ENCODE data around the gene RPL7L1. TPM values are rescaled to one million over a fixed set of nuclear protein-coding genes. Genes with fewer than 3 reads are reported as not detected.

Gene RPL7L1
- total and polyA plus RNA-seq, 2 of the 13 experiments (the other 11 are each of a cell fraction or from before 2014, with no cell fraction given): 51.6 to 179 TPM

DNA sequence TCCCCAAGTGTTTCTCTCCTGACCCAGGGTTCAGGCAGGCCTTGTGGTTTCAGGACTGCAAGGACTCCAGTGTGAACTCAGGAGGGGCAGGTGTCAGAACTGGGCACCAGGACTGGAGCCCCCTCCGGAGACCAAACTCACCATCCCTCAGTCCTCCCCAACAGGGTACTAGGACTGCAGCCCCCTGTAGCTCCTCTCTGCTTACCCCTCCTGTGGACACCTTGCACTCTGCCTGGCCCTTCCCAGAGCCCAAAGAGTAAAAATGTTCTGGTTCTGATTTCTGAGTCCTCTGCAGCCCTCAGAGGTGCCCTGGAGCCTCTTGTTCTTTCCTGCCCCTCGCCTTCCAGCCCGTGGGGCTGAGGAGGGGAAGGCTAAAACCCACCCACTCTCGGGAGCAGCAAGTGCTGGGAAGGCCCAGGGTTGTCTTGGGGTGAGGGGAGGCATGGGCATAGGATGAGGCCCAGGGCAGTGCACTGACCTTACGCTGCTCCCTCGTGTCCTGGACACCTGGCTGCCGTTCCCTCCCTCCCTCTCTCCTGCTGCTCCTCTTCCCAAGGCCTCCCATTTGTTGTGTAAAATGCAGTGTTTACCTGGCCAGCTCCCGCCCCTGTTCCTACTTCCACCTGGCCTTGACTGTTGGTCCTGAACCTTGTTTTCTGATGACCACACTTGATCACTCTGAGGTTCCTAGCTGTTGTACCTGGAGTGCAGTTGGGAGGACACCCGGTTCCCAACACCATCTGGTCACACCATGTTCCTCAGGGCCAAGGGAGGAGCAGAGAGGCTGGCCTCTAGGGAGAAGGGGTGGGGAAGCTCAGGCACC, 59.8 kb downstream of the RPL7L1 start (continued):
- TF ChIP-seq, protein P1, sequence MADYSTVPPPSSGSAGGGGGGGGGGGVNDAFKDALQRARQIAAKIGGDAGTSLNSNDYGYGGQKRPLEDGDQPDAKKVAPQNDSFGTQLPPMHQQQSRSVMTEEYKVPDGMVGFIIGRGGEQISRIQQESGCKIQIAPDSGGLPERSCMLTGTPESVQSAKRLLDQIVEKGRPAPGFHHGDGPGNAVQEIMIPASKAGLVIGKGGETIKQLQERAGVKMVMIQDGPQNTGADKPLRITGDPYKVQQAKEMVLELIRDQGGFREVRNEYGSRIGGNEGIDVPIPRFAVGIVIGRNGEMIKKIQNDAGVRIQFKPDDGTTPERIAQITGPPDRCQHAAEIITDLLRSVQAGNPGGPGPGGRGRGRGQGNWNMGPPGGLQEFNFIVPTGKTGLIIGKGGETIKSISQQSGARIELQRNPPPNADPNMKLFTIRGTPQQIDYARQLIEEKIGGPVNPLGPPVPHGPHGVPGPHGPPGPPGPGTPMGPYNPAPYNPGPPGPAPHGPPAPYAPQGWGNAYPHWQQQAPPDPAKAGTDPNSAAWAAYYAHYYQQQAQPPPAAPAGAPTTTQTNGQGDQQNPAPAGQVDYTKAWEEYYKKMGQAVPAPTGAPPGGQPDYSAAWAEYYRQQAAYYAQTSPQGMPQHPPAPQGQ (CRISPR knock-in tag; IDR thresholded peaks at IDR 0.05; ENCODE audit: borderline replicate concordance): no peak
- TF ChIP-seq, protein P2, sequence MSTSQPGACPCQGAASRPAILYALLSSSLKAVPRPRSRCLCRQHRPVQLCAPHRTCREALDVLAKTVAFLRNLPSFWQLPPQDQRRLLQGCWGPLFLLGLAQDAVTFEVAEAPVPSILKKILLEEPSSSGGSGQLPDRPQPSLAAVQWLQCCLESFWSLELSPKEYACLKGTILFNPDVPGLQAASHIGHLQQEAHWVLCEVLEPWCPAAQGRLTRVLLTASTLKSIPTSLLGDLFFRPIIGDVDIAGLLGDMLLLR (CRISPR knock-in tag; IDR thresholded peaks at IDR 0.05): no peak
- TF ChIP-seq, protein P3, sequence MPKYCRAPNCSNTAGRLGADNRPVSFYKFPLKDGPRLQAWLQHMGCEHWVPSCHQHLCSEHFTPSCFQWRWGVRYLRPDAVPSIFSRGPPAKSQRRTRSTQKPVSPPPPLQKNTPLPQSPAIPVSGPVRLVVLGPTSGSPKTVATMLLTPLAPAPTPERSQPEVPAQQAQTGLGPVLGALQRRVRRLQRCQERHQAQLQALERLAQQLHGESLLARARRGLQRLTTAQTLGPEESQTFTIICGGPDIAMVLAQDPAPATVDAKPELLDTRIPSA (CRISPR knock-in tag; IDR thresholded peaks at IDR 0.05; ENCODE audit: borderline replicate concordance): peak; percentile 45
- TF ChIP-seq TAF1 (CRISPR knock-in tag; IDR thresholded peaks at IDR 0.05) (peak; percentile 7; the same call in 1 of the 2 replicates), PRPF4 (IDR thresholded peaks at IDR 0.05; ENCODE audit: low read depth, low read length, poor library complexity, severe bottlenecking) (no peak), ZNF430 (CRISPR knock-in tag; IDR thresholded peaks at IDR 0.05) (peak; percentile 97), PAF1 (CRISPR knock-in tag; IDR thresholded peaks at IDR 0.05) (no peak), ZBTB7B (CRISPR knock-in tag; IDR thresholded peaks at IDR 0.05) (peak; percentile 77; the same call in 1 of the 2 replicates), NFYC (CRISPR knock-in tag; IDR thresholded peaks at IDR 0.05) (peak; percentile 61), ZNF746 (CRISPR knock-in tag; IDR thresholded peaks at IDR 0.05) (peak; percentile 96), ZFP36L2 (CRISPR knock-in tag; IDR thresholded peaks at IDR 0.05) (no peak), MBNL3 (CRISPR knock-in tag; conservative IDR thresholded peaks at IDR 0.05) (no peak), SRSF1 (optimal IDR thresholded peaks at IDR 0.05; ENCODE audit: low read depth, low read length) (no peak), ZNF652 (CRISPR knock-in tag; IDR thresholded peaks at IDR 0.05; ENCODE audit: borderline replicate concordance, low read depth) (peak; percentile 30; the same call in 1 of the 2 replicates), ZNF773 (CRISPR knock-in tag; IDR thresholded peaks at IDR 0.05; ENCODE audit: borderline replicate concordance) (no peak)
- TF ChIP-seq, protein P4, sequence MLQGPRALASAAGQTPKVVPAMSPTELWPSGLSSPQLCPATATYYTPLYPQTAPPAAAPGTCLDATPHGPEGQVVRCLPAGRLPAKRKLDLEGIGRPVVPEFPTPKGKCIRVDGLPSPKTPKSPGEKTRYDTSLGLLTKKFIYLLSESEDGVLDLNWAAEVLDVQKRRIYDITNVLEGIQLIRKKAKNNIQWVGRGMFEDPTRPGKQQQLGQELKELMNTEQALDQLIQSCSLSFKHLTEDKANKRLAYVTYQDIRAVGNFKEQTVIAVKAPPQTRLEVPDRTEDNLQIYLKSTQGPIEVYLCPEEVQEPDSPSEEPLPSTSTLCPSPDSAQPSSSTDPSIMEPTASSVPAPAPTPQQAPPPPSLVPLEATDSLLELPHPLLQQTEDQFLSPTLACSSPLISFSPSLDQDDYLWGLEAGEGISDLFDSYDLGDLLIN (CRISPR knock-in tag; IDR thresholded peaks at IDR 0.05; ENCODE audit: borderline replicate concordance): no peak
- TF ChIP-seq, protein P5, sequence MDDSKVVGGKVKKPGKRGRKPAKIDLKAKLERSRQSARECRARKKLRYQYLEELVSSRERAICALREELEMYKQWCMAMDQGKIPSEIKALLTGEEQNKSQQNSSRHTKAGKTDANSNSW (CRISPR knock-in tag; IDR thresholded peaks at IDR 0.05; ENCODE audit: borderline replicate concordance): no peak
- TF ChIP-seq, protein P6, sequence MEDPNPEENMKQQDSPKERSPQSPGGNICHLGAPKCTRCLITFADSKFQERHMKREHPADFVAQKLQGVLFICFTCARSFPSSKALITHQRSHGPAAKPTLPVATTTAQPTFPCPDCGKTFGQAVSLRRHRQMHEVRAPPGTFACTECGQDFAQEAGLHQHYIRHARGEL (CRISPR knock-in tag; IDR thresholded peaks at IDR 0.05): no peak
- TF ChIP-seq, protein P7, sequence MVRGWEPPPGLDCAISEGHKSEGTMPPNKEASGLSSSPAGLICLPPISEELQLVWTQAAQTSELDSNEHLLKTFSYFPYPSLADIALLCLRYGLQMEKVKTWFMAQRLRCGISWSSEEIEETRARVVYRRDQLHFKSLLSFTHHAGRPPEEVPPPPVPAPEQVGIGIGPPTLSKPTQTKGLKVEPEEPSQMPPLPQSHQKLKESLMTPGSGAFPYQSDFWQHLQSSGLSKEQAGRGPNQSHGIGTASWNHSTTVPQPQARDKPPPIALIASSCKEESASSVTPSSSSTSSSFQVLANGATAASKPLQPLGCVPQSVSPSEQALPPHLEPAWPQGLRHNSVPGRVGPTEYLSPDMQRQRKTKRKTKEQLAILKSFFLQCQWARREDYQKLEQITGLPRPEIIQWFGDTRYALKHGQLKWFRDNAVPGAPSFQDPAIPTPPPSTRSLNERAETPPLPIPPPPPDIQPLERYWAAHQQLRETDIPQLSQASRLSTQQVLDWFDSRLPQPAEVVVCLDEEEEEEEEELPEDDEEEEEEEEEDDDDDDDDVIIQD (CRISPR knock-in tag; IDR thresholded peaks at IDR 0.05; ENCODE audit: low read depth): peak; percentile 94
- TF ChIP-seq, protein P8, sequence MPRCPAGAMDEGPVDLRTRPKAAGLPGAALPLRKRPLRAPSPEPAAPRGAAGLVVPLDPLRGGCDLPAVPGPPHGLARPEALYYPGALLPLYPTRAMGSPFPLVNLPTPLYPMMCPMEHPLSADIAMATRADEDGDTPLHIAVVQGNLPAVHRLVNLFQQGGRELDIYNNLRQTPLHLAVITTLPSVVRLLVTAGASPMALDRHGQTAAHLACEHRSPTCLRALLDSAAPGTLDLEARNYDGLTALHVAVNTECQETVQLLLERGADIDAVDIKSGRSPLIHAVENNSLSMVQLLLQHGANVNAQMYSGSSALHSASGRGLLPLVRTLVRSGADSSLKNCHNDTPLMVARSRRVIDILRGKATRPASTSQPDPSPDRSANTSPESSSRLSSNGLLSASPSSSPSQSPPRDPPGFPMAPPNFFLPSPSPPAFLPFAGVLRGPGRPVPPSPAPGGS (CRISPR knock-in tag; IDR thresholded peaks at IDR 0.05): peak; percentile 56; the same call in 1 of the 2 replicates
